Psoas muscle (tissue), 8 donors: ENCODE data around the gene GPR15LG. TPM values are rescaled to one million over a fixed set of nuclear protein-coding genes. Genes with fewer than 3 reads are reported as not detected.

Source experiments
- ATAC-seq, 4 donors: fragments of 200-7000 bp; cut with Tn5 transposase; one replicate each; pipeline ENCODE4 v1.9.1; 2020; ENCODE audit warnings: moderate library complexity in 3 of 4, mild to moderate bottlenecking in 2 of 4
- DNase-seq, 2 donors: peaks; one replicate each; pipeline ENCODE4 v3.0.0-alpha.2; 2020
- H3K27ac ChIP-seq: fragments of 200-600 bp; one replicate; pipeline ENCODE4 v1.8.0; 2022
- H3K27me3 ChIP-seq, 3 donors: fragments of 200-600 bp in 1 of 3; one replicate each; pipeline versions ENCODE4 v1.6.1 to v1.8.0; 2013 to 2022; ENCODE audit warnings: low read length in 2 of 3, mild to moderate bottlenecking in 2 of 3, moderate library complexity in 1 of 3; ENCODE audit not compliant: insufficient read depth in 3 of 3
- H3K36me3 ChIP-seq, 2 donors: fragments of 200-600 bp in 1 of 2; one replicate each; pipeline versions ENCODE4 v1.6.1 to v1.8.0; 2013 to 2022; ENCODE audit warnings: low read depth in 1 of 2, mild to moderate bottlenecking in 1 of 2, moderate library complexity in 1 of 2; ENCODE audit not compliant: insufficient read depth in 1 of 2
- H3K4me1 ChIP-seq: fragments of 200-600 bp; one replicate; pipeline ENCODE4 v1.8.0; 2022
- H3K4me3 ChIP-seq: fragments of 200-600 bp; one replicate; pipeline ENCODE4 v1.8.0; 2022; ENCODE audit warnings: mild to moderate bottlenecking
- H3K9me3 ChIP-seq: fragments of 200-600 bp; one replicate; pipeline ENCODE4 v1.8.0; 2022
- WGBS, 3 donors: extraction: QIAGEN DNeasy Blood & Tissue Kit; methylation state at CpG; one replicate each; pipeline versions ENCODE4 v1.1.6 to v1.1.7; 2013; 5-methylcytosine and 5-hydroxymethylcytosine counted together
- intact Hi-C, 2 donors: fragments of 100-400 bp; cut with DNase I; formaldehyde crosslinking; loops; one replicate each; pipeline versions ENCODE4 v1.11.0 to v1.14.2; 2022
- polyA plus RNA-seq, 3 donors: library from polyadenylated mRNA; stranded (reverse); fragments of 200-250 nt; gene quantifications; one replicate each; pipeline ENCODE4 v1.2.3, GENCODE V29; 2013
- total RNA-seq, 4 donors: library from RNA; stranded (reverse); fragmentation: NEBNext Ultra II Directional in 2 of 4; extraction: Animal tissue kit (Norgen Biotek cat#: 25700) in 2 of 4; gene quantifications; one replicate each; pipeline versions ENCODE4 v1.2.1 to v1.2.4, GENCODE V29; 2021 to 2023
- TF ChIP-seq, protein P1 (sequence below): fragments of 200-600 bp; IDR thresholded peaks from one replicate; pipeline ENCODE4 v1.8.0; 2022; ENCODE audit warnings: antibody characterized with exemption
- donor health status: healthy with polysubstance abuse.
- donor health status: DM: no; HTN: no; CAD: no; lungs with moderate emphysema.
- donor health status: Bipolar disorder and iron deficiency.
- donor health status: healthy.
- donor health status: DM: yes; HTN: yes; CAD: no.
- donor health status: DM: no; HTN: no; CAD: no.
- donor health status: DM: no; HTN: no; CAD: no.
- donor health status: DM: yes; HTN: yes; CAD: no.

Gene GPR15LG
- total and polyA plus RNA-seq, 7 donors: 0.09 to 0.15 TPM; not detected in 5

DNA sequence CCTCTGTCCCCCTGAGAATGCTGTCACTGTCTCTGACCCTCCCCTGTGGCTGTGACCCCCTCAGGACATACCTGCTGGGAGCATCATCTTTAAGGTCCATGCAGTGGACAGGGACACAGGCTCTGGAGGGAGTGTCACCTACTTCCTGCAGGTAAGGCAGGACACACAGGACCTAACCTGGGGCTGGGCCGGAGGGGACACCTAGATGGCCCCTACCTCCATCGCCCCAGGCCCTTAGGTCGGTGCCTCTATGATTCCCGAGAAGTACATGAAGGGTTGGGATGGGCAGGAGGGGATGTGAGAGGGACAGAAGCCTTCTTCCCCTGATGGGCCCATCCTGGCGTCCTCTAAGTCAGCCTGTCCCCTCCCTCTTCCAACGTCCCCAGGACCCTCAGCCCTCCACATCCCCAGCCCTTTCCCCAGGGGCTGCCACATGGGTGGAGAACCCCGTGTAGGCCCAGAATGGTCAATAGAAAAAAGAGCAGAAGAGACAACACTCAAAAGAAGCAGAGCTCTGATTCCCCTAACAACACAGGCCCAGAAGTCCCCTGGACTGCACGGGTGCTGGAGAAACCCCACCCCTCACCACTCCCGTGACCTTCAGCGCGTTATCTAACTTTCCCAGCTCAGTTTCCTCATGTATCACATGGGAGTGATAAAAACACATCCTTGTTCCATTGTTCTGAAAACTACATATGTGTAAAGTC lies 27.1 kb downstream of the GPR15LG start:
- ATAC-seq (no peak), DNase-seq (no peak)
- Histone ChIP-seq H3K27me3 (peaks cover 0 to 16% (median 6%) of the 10 kb centered on the region in 3 donors), H3K9me3 (no peaks in the 10 kb centered on the region), H3K36me3 (no peaks in the 10 kb centered on the region), H3K4me3 (no peak overlapping the region), H3K4me1 (no peaks in the 10 kb centered on the region), H3K27ac (no peak overlapping the region)
- intact Hi-C loops: no loop called here
- 67 to 76% (median 75%) methylated on average over 10 to 11 of the region's 11 CpGs for WGBS, 3 donors
- TF ChIP-seq, protein P1, sequence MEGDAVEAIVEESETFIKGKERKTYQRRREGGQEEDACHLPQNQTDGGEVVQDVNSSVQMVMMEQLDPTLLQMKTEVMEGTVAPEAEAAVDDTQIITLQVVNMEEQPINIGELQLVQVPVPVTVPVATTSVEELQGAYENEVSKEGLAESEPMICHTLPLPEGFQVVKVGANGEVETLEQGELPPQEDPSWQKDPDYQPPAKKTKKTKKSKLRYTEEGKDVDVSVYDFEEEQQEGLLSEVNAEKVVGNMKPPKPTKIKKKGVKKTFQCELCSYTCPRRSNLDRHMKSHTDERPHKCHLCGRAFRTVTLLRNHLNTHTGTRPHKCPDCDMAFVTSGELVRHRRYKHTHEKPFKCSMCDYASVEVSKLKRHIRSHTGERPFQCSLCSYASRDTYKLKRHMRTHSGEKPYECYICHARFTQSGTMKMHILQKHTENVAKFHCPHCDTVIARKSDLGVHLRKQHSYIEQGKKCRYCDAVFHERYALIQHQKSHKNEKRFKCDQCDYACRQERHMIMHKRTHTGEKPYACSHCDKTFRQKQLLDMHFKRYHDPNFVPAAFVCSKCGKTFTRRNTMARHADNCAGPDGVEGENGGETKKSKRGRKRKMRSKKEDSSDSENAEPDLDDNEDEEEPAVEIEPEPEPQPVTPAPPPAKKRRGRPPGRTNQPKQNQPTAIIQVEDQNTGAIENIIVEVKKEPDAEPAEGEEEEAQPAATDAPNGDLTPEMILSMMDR: no peak

DNA sequence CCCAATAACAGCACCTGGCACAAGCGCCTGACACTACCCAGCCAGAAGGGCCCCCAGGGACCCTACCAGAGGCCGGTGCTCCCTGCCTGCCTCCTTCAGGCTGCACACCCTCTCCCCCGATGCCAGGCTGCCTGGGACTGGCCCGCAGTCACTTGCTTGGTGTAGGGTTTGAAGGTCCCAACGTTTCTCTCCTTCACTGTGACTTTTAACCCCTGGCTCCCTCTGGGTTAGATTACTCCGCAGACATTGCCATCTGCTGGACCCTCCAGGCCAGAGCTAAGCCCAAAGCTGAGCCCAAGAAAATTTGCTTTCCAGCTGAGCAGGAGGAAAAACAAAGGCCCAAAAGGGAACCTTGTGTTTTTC lies 27.6 kb downstream of the GPR15LG start:
- intact Hi-C loops: no loop called here
- Histone ChIP-seq H3K4me1 (no peaks in the 10 kb centered on the region), H3K27me3 (peaks cover 0 to 11% (median 3%) of the 10 kb centered on the region in 3 donors), H3K36me3 (no peaks in the 10 kb centered on the region), H3K4me3 (no peak overlapping the region), H3K27ac (no peak overlapping the region), H3K9me3 (no peaks in the 10 kb centered on the region)
- 53 to 60% (median 56%) methylated on average over 6 of the region's 6 CpGs for WGBS, 3 donors
- DNase-seq (no peak), ATAC-seq (no peak)
- TF ChIP-seq, protein P1: no peak

DNA sequence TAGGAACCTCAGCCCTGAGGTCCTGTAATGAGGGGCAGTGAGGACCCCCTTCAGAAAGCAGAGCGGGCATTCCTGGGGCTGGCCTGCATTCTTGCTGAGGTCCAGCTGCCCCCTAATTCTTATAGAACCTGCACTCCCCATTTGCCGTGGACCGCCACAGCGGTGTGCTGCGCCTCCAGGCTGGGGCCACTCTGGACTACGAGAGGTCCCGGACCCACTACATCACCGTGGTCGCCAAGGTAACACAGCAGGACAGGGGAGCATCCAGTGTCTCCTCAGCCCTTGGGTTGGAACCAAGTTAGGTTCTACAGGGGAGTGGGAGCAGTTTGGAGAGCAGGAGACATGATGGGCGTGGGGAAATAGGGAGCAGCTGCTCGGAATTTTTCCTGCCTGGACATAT lies 28.1 kb downstream of the GPR15LG start:
- TF ChIP-seq, protein P1: no peak
- WGBS, 3 donors: 86 to 92% (median 90%) methylated on average over 11 of the region's 11 CpGs
- no peak overlapping the region for H3K27ac ChIP-seq
- ATAC-seq (no peak), DNase-seq (no peak)
- H3K4me3 ChIP-seq: no peak overlapping the region
- H3K36me3 ChIP-seq: no peaks in the 10 kb centered on the region
- H3K4me1 ChIP-seq: no peaks in the 10 kb centered on the region
- H3K9me3 ChIP-seq: no peaks in the 10 kb centered on the region
- H3K27me3 ChIP-seq: peaks cover 0 to 10% (median 3%) of the 10 kb centered on the region in 3 donors
- intact Hi-C loops: no loop called here

DNA sequence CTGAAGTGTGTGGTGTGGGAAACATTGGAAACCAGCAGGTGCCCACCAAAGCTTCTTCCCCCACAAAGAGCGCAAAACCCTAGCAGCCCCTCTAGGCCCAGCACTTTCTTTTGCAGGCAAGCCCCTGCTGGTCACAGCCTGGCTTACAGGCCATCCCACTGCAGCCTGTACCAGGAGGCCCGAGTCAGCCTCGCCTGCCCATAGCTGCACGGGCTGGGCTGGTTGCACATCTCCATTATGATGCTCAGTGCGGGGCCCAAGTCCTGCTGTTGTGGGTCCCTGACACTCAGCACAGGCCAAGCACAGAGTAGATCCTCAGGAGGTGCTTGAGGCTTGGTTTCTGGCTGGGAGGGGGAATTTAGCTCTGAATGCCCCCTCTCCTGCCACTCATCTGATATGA lies 28.7 kb downstream of the GPR15LG start:
- Histone ChIP-seq H3K4me3 (no peak overlapping the region), H3K27me3 (peaks cover 0 to 4% (median 3%) of the 10 kb centered on the region in 3 donors), H3K4me1 (no peaks in the 10 kb centered on the region), H3K27ac (no peak overlapping the region), H3K36me3 (no peaks in the 10 kb centered on the region), H3K9me3 (no peaks in the 10 kb centered on the region)
- TF ChIP-seq, protein P1: no peak
- intact Hi-C loops: no loop called here
- DNase-seq (no peak), ATAC-seq (no peak)
- WGBS, 3 donors: 80 to 84% (median 81%) methylated on average over 5 of the region's 5 CpGs

DNA sequence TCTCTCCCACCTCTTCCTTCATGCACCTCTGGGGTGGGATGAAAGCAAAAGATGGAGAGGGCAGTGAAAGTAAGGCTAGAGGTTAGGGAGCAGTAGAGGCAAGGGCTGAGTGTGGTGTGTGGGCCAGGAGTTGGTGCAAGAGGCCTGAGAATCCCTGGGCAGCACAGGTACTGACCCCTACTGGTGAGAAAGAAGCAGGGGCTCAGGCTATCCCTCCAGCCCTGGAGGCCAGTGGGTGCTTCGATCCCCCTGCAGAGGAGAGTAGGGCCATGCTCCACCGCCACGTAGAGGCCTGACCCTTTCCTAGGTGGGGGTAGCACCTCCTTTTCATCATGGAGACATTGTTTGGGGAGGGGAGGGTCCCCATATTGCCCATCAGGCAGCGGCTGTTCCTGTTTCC lies 30.5 kb downstream of the GPR15LG start:
- intact Hi-C loops: no loop called here
- Histone ChIP-seq H3K4me1 (no peaks in the 10 kb centered on the region), H3K27me3 (peaks cover 0 to 2% (median 0%) of the 10 kb centered on the region in 3 donors), H3K36me3 (no peaks in the 10 kb centered on the region), H3K4me3 (no peak overlapping the region), H3K27ac (no peak overlapping the region), H3K9me3 (no peaks in the 10 kb centered on the region)
- TF ChIP-seq, protein P1: no peak
- ATAC-seq (no peak), DNase-seq (no peak)
- 87 to 91% (median 90%) methylated on average over 4 of the region's 4 CpGs for WGBS, 3 donors
